GM18499 (cell line): ENCODE results near the gene GPR39.

Experiments used
- ATAC-seq: cut with Tn5 transposase; IDR thresholded peaks from one replicate; pipeline ENCODE4 v1.9.1; 2021; ENCODE audit warnings: moderate number of reproducible peaks; ENCODE audit not compliant: insufficient read depth, unreplicated experiment

Gene GPR39

DNA sequence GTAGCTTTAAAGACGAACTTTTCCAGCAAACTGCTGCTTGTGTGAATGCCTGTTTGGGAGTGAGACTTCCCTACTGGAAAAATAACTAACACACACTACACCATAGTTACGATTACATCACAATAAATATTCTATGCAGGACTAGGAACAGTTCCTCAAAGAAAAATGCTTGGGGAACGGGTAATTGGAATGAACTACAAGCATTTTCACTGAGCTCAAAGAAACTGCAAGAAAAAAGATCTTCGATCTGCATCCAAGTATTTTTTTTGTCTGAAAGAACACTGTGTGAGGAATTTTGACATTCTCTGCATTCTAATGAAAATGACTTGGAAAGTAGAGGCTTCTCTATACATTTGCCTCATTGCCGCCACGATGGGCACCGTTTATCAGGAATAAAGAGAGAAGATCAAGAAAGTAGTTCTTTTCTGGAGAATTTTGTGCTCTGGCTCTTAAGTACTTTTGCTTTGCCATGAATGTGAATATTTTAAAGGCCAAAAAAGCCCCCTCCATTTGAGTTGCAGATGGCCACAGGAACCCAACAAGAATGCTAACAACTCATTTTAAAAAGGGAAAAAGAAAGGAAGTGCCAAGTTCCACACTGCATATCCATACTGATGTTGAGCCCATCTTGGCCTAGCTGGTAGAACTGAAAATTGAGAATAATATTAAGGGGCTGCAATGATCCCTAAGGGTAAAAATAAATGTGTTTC is 239.8 kb downstream of the GPR39 start:
- ATAC-seq = no peak

DNA sequence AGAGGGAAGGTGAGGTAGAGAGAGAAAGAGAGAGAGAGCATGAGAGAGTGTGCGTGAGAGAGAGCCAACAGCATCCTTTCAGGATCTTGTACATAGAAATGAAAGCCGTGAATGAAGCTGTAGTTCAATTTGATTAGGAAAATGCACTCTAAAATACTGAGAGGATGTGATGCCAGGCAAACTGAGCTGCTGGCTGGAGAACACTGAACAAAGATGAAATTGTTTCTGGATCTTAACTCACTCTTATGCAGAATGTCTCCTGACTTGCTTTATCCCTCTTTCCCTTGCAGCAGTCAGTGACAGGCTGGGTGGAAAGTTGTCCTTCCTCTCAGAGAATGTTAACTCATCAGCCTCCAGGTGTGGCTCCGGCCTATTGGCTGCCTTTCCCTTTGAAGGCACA is 242.7 kb downstream of the GPR39 start:
- ATAC-seq = no peak

DNA sequence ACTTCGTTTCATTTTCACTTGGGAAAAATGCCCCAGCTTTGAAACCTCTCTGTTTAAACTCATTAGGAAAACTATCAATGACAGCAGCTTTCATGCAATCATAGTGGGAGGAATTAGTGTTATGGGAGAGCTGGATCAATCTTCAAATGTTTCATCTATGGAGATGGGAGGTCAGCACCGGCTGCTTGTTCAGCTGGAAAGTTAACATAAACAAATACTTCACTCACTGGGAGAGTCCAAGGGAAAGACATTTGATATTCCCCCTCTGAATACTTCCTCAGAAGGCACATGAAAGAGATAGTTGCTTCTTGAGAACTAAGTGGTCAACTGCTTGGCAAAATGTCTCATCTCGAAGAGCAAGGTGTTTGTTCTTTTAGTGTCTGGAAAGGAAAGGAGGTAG is 246.1 kb downstream of the GPR39 start:
- no peak for ATAC-seq

DNA sequence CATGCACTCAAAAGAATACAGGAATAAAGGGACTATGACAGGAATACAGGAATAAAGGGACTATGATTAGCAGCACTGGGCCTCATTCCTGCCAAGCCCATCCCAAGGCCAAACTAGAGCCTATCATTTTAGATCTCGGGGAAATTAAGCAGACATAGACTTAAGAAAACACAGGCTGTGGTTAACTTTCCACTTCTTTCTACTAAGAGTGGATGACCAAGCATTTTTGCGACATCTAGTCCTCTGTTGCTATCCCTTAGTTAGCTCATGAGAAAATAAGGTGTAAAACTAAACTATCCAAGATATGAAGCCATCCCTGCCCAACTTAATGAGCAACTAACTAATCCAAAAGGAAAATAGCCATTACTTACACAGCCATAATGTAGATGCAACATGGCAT is 247.5 kb downstream of the GPR39 start:
- ATAC-seq = no peak

DNA sequence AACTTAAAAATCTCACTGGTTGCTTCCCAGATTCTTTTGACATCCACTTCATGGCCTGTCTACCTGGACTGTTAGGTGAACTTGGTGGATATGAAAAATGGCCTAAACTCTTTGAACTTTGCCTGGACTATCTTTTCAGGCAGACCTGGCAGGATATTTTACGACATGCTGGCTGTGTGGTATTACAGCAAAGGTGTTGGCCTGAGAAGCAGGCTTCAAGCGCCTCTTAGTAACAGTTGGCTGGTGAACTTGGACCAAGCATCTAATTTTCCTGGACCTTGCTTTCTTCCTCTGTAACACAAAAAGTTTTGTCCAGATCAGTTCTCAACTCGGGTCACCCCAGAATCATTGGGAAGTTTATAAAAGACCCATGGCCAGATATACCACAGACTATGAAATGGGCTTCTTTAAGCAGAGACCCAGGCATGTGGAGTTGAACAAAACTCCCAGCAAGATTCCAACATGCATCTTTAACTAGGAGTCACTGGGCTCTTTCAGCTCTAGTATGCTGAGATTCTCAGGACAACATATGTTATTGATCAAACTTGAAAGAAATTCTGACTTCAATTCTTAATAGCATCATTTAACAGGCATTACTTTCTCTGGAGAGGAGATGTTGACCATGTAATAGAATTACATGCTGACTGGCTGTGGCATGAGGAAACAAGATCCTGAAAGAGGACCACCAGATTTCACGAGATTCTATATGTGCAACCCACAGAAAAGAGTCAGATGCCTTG is 249.0 kb downstream of the GPR39 start:
- ATAC-seq = no peak

DNA sequence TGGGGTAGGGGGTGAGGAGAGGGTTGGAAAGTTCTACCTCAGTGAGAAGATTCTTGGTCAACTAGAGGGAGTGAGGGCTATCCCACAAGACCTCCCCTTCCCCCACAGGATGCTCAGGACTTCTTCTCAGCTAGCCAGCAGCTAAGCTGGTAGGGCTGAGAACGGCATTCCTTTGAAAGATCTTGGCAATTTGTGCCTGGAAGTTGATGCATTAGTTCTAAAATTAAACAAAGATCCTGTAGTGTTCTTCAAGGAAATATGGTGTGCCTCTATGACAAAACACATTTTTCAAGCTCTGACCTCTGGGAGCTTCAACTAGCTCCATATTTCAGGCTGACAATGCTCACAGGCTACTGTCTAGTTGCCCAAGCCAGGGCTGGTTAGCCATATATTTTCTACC is 251.1 kb downstream of the GPR39 start:
- ATAC-seq = no peak

DNA sequence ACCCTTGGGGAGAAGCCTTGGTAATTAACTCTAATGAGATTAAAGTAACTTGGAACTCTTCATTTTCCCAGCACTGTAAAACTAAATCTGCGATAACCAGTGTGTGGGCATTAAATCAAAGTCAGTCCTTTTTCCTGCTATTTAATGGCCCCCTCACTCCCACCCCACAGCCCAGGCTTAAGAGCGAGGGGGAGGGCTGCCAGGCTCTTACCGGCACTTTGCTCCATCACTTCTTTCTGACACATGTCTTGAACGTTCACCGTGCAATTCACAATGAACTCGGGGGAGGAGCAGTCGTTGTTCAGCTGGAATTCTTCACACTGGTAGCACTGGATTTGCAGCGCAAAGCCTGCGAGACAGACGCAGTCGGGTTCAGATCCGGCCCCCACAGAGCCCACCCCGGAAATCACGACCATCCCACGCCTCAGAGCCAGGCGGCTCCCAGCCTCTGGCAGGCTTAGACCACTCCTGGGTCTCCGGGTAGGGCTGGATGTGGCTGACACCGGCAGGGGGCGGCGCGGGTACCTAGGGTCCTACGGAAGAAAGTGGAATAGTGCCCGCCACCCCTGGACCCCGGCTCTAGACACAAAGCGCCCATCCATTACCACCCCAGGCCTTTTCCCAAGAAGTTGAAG is 251.7 kb downstream of the GPR39 start:
- no peak for ATAC-seq

DNA sequence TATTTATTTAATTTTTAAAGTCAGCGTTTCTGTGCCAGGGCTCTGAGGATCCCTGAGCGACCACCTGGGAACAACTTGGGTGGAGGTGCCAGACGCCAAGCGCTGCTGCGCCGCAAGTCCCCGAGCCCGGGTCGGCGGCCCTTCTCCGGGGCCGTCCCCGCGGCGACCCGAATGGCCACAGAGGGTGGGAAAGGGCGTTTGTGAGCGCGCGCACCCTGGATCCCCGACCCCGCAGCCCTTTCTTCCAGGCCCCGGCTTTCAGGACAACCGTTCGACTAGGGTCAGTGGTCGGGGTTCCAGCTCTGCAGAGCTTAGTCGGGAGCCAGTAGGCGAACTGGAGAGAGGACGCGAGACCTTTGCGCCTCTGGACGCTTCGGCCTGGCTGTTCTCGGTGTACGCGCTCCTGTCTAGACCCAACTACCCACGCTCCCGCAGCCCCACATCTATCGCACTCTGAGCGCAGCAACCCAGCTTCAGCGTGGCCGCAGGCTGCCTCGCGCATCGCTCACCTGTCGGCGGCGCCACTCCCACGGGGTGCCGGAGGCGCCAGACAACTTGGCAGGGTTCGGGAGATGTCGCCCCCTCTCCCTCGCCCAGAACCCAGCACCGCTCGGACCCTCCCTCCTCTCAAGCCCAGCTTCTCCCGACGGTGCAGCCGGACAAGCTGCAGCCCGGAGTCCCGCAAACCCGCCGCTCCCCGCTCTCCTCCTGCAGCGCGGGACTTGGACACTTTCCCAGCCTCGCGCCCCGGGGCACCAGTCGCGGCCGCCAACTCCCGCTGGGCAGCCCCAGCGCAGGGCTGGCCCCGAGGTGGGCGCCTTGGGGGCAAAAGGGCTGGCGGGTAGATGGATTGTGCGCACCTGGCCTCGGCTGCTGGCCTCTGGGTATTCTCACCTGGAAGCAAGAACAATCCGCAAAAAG is 252.6 kb downstream of the GPR39 start:
- no peak for ATAC-seq

DNA sequence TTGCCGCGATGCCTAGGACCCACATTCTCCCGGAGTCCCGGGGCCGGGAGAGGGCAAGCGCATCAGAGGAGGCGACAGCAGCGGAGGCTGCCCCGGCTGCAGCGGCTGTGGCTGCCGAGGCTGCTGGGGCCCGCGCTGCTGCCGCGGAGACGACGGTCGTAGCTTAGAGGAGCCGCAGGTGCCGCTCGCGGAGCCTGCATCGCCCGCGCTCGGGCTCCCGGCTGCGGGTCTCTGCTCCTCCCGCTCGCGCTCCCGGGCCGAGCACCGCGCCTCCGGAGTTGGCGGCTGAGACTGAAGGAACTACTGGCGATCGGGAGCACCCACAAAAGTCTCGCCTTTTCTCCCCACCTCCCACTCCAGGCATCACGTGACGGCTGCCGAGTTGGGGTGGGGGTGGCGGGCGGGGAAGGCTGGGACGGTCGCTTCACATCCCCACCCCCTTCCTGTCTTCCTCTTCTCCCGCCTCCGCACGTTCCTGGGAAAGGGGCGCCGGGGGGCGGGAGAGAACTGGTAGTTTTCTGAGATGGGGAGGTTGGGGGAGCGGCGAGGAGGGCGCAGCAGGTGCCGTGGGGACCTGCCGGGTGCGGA is 253.4 kb downstream of the GPR39 start, which contains the start of gene LYPD1:
LYPD1 (minus strand) TSS at position 298 of the 588 bp plus-strand sequence; CDS start at position 25, 273 bp downstream.
- no peak for ATAC-seq

DNA sequence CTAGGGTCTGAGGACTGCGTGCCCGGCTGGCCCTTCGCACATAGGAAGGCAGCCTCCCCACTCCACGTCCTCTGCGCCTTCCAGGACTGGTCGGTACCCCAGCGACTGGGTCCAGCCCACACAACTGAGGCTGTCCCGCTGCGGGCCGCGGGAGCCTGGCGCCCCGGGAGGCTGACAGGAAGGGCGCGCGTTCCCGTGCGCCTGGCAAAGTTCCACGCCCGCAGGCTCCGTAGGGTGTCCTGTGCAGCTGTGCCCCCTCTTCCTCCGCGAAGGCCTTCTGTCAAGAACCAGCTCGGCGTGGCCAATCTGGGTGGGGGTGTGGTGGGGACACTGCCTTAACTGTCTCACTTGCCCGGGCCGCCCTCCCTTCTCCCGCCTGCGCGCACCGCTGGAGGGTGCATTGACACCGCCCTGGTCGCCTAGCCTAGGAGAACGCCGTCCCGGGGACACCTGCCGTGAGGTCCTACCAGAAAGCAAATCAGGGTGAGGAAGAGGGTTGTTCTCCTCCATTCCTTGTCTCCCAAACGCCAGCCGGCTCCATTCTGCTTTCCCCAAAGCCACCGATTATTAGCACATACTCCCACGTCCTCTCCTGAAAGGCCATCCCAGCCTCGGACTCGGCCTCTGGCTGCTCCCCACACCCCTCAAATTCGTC is 254.0 kb downstream of the GPR39 start:
- ATAC-seq = no peak

DNA sequence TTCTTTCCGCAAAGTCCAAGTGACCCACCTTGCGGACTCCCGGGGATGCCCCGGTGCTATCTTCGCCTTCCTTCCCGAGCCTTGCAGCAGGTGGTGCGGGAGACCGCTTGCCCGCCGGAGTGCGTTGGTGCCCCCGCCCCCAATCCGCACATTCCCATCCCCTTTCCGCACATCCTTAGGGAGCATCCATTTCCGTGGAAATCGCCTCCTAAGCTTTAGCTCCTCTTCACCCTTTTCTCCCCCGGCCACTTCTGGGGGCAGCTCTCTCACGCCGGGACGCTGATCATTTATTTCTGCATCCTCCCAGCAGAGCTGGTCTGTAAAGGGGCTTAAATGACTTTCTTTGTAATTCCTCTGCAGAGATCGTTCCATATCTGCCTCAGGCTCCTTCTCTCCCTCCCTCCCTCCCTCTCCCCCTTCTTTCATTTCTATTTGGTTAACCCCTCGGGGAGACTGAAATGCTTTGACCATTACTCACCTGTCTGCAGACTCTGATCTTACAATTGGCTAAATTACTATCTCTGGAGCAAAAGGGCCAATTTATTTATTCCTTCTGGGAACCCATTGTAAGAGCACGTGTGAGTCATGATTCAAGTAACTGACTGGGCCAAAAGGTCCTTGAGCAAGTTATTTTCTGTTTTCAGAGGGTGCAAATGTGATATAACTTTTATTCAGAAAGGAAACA is 254.7 kb downstream of the GPR39 start:
- ATAC-seq = no peak

DNA sequence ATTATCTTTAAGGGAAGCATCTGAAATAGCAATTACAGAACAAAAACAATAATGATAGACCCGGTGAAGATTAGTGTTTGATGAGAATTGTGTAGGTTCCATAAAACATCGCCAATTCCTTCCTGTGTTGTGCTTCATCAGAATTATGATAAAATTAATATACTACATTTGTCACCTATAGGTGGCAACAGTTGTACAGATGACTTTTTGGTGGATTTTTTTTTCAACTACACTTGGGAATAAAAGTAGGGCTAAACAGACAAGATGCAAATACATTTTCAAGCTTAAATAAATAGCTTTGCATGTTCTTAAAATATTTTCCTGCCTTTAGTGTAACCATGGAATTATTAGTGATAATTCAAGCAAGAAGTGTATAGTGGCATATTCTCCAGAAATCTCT is 260.4 kb downstream of the GPR39 start:
- ATAC-seq = no peak

DNA sequence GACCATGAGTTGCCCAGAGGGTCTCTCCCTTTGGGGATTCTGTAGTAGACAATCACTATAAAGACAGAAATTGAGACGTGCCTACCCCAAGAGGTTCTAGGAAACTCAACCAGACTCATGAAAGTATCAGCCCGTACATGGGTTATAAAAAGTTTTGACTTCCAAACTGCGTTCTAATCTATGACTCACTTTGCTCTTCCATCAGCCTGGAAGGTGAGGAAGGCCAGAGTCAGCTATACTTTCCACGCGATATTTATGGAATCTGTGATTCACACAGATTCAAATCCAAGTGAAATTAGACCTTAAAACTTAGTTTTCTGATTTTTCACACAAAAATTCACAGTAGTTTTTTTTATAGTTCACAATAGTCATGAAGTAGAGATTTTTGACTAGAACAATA is 261.1 kb downstream of the GPR39 start:
- ATAC-seq = no peak

DNA sequence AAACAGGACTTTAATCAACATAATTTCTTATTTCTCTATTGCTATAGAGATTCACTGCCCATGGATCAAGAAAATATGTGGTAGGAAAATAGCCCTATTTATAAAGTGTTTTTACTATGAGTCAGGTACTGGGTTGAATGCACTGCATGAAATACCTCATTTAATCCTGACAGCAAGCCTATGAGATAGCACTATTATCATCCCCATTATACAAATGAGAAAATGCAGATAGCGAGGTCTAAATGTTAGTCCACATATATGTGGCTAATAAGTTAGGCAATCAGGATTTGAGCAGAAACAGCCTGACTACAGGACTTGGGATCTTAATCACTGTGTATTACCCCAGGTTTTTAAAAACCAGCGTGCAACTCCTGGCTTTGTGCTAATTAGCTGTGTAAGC is 261.9 kb downstream of the GPR39 start:
- ATAC-seq = no peak

DNA sequence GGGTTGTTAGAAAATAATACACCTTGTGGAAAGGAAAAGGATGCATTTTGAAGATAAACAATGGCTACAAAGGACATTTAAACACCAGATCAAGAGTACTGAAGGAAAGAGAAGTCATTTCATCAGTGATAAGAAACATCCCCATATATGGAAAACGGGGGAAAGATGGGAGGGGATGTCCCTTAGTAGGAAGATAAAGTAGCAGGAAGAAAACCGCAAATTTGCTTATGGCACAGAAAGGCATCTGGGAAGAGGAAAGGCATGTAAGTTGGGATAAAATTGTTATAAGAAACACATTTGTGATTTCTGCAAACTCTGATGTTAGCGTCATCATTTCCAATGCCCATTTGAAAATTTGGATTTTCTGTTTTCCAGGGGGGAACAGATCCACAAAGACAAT is 263.9 kb downstream of the GPR39 start:
- no peak for ATAC-seq

DNA sequence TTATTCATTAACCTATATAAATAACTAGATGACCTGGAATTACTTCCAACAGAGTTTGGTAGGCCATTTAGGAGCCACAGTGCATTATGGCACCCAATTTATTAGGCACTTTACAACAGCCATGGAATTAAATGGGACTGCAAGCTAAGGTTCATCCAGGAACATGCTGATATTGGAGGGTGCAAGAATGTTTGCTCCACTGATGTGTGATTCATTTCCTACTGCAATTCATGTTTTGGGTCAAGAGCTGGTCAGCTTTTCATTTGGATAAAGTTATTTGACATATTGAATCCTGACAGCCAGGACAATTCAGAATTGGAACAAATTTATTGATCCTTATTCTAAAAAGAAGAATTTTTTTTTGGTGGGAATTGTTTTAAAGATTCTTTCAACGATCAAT is 265.2 kb downstream of the GPR39 start:
- ATAC-seq = no peak

DNA sequence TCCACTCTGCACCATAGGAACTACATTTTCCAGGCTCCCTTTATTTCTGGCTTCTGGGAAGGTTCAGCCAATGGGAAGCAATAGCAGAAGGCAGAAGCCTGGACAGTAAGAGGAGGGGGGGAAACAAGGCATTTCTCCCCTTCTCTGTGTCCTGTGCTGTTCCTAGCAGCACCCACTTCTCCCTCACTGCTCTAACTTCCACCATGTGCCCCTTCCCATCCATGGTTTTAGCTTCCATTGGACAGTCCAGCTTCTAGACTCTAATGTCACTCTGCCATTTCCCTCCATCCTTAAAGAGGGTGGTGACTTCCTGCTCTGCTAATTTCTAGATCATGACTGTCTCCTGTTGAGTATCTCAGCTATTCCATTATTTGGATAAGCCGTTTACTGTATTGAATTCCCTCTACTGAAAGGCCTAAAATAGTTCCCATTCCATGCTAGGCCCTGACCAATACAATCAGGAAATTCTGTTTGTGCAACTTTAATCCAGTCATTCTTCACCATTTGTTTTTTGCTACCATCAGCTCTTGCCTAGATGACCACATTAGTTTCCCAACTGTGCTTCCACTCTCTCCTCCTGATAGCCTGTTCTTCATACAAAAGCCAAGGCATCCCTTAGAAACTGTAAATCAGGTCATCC is 274.2 kb downstream of the GPR39 start:
- no peak for ATAC-seq

DNA sequence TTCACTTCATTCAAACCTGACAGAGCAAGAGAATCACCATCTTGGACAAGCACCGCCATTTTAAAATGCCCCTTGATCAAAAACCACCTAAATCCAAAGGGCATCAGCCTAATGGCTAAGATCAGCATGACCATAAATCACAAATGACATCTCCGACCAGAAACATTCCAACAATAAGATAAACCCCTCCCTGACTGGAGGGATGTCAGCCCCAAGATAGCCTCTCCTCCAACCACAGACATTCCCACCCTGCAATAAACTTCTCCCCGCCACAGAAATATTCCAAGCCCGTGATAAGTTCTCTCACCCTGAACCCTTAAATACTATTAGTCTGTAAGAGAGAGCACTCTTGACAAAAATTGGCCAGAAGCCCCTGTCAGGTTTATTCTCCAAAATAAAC is 275.0 kb downstream of the GPR39 start:
- no peak for ATAC-seq

DNA sequence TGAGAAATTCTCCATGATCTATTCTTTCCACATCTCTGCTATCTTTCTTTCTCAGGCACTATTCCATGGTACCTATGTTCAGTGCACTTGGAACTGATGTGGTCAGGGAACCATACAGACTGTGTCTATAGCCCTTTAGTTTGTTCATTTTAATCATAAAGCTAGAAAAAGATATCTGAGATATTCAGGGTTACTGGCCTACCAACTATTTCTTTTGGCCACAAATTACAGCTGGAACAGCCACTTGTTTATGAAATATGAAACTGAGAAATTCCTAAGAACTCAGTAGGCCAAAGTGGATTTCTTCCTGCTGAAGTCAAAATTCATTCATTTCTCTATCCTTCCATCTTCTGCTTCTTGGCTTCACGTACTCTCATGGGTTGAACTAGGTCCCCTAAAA is 276.2 kb downstream of the GPR39 start:
- no peak for ATAC-seq
